Measurements from ENCODE around the gene MTHFSD.

The MTHFSD gene

DNA sequence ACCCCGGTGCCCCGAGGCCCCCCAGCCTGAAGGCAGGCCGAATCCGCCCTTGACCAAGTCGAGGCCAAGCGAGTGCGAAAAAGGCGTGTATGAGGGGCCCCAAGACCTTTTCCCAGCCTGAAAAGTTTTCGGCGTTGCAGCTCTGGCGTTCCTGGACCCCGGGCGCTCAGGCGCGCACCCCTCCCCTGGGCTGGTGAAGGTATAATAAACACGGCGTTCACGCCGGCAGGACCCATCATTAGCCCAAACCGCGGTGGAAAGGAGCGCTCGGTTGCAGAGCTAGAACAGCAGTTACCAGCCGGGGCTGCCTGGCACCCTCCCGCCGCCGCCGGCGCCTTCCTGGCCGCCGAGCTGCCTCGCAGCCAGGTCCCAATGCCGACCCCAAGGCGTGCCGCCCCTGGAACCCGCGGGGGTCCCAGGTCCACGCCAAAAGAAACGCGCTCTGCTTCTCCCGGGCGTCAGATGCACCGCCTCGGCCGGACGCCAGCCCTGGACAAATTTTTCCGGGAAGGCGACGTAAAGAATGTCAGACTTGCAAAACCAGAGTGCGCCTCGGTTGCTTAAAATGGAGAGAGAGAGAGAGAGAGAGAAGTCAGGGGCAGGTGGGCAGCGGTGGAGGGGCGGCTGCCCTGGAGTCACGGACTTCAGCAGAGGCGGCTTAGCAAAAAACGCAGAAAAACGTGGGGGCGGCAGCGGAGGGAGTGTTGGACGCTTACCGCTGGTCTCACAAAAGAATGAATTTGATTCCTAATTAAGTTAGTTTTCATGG is 56.2 kb downstream of the MTHFSD start:
- TF ChIP-seq, protein P1, sequence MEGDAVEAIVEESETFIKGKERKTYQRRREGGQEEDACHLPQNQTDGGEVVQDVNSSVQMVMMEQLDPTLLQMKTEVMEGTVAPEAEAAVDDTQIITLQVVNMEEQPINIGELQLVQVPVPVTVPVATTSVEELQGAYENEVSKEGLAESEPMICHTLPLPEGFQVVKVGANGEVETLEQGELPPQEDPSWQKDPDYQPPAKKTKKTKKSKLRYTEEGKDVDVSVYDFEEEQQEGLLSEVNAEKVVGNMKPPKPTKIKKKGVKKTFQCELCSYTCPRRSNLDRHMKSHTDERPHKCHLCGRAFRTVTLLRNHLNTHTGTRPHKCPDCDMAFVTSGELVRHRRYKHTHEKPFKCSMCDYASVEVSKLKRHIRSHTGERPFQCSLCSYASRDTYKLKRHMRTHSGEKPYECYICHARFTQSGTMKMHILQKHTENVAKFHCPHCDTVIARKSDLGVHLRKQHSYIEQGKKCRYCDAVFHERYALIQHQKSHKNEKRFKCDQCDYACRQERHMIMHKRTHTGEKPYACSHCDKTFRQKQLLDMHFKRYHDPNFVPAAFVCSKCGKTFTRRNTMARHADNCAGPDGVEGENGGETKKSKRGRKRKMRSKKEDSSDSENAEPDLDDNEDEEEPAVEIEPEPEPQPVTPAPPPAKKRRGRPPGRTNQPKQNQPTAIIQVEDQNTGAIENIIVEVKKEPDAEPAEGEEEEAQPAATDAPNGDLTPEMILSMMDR (IDR thresholded peaks at IDR 0.05; ENCODE audit: insufficient read depth, low read depth, low read length, missing control alignments), result no peak
- no peak overlapping the region for H3K4me3 ChIP-seq (ENCODE audit: low read length)
- no peak for DNase-seq (ENCODE audit: low read depth)

DNA sequence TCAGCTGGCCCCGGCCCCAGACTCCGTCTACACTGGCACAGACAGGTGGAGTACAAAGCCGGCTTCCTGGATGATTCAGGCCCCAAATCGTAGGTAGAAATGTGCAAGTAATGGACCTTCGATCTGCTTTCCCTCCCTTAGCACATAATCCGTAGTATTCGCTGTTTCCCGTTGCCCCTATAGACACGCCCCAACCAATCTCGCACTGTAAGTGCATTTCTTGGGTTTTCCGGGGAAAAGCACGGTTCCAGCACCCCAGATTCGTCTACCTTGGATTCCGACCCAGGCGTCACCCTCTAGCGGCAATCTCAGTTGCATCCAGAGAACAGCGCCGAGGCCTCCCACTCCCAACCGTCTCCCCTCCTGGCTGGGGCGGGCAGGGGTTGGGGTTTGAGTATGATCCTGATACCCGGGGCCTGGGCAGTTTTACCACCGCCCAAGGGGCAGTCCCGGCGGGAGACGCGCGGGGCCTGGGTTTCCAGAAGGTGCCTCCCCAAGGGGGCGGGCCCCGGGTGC is 56.8 kb downstream of the MTHFSD start:
- DNase-seq (ENCODE audit: low read depth), result no peak
- TF ChIP-seq, protein P1 (IDR thresholded peaks at IDR 0.05; ENCODE audit: insufficient read depth, low read depth, low read length, missing control alignments), result peak; percentile 4
- H3K4me3 ChIP-seq (ENCODE audit: low read length), result no peak overlapping the region

DNA sequence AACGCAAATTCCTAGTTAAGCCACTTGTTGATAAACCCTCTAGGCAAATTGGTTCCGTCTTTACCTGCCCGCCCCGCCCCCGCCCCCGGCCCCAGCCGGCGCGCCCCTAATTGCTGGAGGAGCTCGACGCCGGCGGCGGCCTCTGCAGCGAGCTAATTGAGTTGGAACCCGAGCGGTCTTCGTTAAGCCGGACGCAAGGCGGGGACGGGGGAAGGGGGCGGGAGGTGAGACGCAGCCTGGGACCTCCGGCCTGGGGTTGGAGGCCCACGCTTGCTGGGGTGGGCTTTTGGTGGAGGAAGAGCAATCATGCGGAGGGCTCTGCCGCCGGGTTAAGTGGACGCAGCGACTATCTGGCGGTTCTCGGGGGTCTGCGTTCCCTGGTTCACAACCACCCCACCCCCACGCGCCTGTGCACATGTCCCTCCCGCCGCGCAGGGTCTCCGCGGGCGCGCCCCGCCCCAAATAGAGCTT is 57.4 kb downstream of the MTHFSD start:
- no peak for DNase-seq (ENCODE audit: low read depth)
- TF ChIP-seq, protein P1 (IDR thresholded peaks at IDR 0.05; ENCODE audit: insufficient read depth, low read depth, low read length, missing control alignments), result no peak
- no peak overlapping the region for H3K4me3 ChIP-seq (ENCODE audit: low read length)

DNA sequence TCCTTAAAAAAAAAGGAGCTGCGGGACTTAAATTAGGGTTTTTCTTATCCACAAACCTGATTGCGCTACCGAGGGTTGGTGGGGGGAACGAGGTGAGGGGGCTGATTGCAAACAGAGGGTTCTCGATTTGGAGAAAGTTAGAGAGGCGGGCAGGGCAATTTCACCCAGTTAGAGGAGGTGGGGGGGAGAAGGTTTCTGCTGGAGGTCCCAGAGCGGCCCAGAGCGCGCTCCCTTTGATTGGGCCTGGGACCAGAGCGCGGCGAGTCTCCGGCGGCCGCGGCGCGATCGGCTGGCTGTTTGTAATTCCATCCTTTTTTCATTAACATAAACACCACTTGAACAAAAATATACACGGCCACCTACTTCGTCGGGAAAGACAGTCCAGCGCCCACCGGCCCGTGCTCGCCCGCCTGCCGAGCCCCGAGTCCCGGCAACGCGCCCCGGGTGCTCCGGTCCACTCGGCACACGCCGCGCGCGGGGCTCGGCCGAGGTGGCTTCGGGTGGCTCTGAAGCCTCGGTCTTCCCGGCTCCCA is 58.0 kb downstream of the MTHFSD start:
- TF ChIP-seq, protein P1 (IDR thresholded peaks at IDR 0.05; ENCODE audit: insufficient read depth, low read depth, low read length, missing control alignments), result no peak
- DNase-seq (ENCODE audit: low read depth), result no peak
- no peak overlapping the region for H3K4me3 ChIP-seq (ENCODE audit: low read length)

DNA sequence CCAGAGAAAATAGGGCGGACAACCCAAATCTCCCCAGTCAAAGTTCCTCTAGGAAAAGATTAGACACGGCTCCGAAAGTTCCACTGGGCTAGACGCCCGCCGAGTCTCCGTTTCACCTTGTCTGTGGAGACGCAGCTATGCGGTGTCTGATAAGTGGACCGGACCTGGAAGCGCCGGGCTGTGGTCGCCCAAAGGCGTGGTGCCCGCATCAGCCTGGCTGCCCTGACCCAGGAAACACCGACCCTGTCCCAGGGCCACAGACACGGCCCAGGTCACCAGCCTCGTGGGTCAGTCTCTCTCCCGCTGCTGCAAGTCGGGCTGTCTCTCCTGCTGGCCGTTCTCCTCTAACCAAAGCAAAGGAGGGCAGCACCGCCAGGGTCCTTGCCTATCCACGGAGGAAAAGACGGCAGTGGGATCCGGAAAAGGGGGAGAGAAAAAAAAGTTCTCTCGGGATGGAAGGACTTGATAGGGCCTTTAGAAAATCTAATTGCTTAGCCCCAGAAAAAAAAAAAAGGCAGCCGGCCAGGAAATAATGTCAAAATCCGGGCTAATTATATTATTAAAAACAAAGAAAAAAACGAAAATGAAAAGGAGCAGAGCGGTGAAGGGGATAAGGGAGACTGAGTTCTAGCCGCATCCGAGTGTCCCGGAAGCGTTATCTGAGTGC is 58.6 kb downstream of the MTHFSD start:
- TF ChIP-seq, protein P1 (IDR thresholded peaks at IDR 0.05; ENCODE audit: insufficient read depth, low read depth, low read length, missing control alignments), result no peak
- DNase-seq (ENCODE audit: low read depth), result no peak
- no peak overlapping the region for H3K4me3 ChIP-seq (ENCODE audit: low read length)

DNA sequence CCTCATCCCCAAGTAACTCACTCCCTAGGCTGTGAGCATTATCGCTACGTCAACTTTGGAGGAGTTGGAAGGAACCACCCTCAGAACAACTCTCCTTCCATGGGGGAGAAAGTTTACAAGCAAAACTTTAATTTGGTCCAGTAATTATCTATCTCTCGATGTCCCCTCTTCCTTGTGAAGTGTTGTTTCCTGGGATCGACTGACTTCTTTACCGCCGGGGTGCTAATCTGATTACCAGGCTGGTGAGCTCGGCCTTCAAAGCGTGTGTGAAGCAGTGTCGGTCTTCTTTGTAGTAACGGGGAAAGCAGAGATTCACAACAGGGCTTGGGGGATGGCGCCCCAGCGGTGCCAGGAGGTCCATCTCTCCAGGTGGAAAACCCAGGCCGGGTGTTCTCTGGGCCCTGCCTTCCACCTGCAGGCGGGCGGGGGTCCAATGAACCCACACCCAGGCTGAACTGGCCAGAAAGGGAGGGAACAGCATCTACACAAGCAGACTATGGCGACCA is 59.2 kb downstream of the MTHFSD start:
- H3K4me3 ChIP-seq (ENCODE audit: low read length), result no peak overlapping the region
- DNase-seq (ENCODE audit: low read depth), result no peak
- TF ChIP-seq, protein P1 (IDR thresholded peaks at IDR 0.05; ENCODE audit: insufficient read depth, low read depth, low read length, missing control alignments), result no peak
